SK-N-SH (cell line): ENCODE data around the gene CHCHD3. TPM values are rescaled to one million over a fixed set of nuclear protein-coding genes. Genes with fewer than 3 reads are reported as not detected.

Experiments used
- CTCF ChIA-PET: fragments of 300-600, 350-600 bp; formaldehyde crosslinking; extraction: SDS; loops from one replicate; lab custom pipeline; 2021; lab: Yijun Ruan, JAX
- POLR2A ChIA-PET: fragments of 350-600 bp; sonication (Branson Sonifier 250); formaldehyde crosslinking; extraction: SDS; loops from one replicate; lab custom pipeline; 2020; ENCODE audit warnings: antibody characterized with exemption, inconsistent platforms; lab: Yijun Ruan, JAX
- DNase-seq: peaks from one replicate; pipeline ENCODE4 v3.0.0; 2012
- H2AFZ ChIP-seq: fragments of 200-600 bp; sonication (generic); 2 replicates; pipeline ENCODE4 v1.8.1; 2016; ENCODE audit warnings: antibody characterized with exemption, mild to moderate bottlenecking, low read depth
- H3F3A ChIP-seq: fragments of 200-600 bp; sonication (generic); replicated peaks from 2 replicates; pipeline ENCODE3; 2016; ENCODE audit warnings: antibody characterized with exemption, mild to moderate bottlenecking; ENCODE audit not compliant: insufficient read depth
- H3K27ac ChIP-seq, 2 experiments: fragments of 200-500 bp in 1 of 2; fragments of 200-600 bp in 1 of 2; sonication (Bioruptor generic) in 1 of 2; sonication (generic), shearing (Covaris generic) in 1 of 2; 2 replicates each; pipeline versions ENCODE4 v1.5.1 to v1.6.1; 2014 to 2016; ENCODE audit warnings: low read depth in 2 of 2, inconsistent platforms in 1 of 2, low read length in 1 of 2, mild to moderate bottlenecking in 1 of 2, mixed read lengths in 1 of 2
- H3K27me3 ChIP-seq: fragments of 200-600 bp; sonication (generic), shearing (Covaris generic); 2 replicates; pipeline ENCODE4 v1.6.1; 2016; ENCODE audit warnings: mixed run types; ENCODE audit not compliant: insufficient read depth
- H3K36me3 ChIP-seq, 2 experiments: fragments of 200-500 bp in 1 of 2; fragments of 200-600 bp in 1 of 2; sonication (Bioruptor generic) in 1 of 2; sonication (generic) in 1 of 2; replicated peaks in 1 of 2; 2 replicates each; pipeline versions ENCODE3 to v1.5.1; 2014 to 2016; ENCODE audit warnings: low read length in 1 of 2, mild to moderate bottlenecking in 1 of 2; ENCODE audit not compliant: insufficient read depth in 2 of 2, control insufficient read depth in 1 of 2
- H3K4me1 ChIP-seq, 2 experiments: fragments of 200-500 bp in 1 of 2; fragments of 200-600 bp in 1 of 2; sonication (Bioruptor generic) in 1 of 2; sonication (generic), shearing (Covaris generic) in 1 of 2; 2 replicates each; pipeline versions ENCODE4 v1.5.1 to v1.6.1; 2014 to 2016; ENCODE audit warnings: low read depth in 1 of 2, low read length in 1 of 2, mixed run types in 1 of 2; ENCODE audit not compliant: insufficient read depth in 2 of 2, control insufficient read depth in 1 of 2
- H3K4me2 ChIP-seq: fragments of 200-600 bp; sonication (generic), shearing (Covaris generic); 2 replicates; pipeline ENCODE4 v1.6.1; 2017; ENCODE audit warnings: mixed run types
- H3K4me3 ChIP-seq, 2 experiments: fragments of 200-500 bp in 1 of 2; fragments of 200-600 bp in 1 of 2; sonication (Bioruptor generic) in 1 of 2; sonication (generic), shearing (Covaris generic) in 1 of 2; 2 replicates each; pipeline versions ENCODE4 v1.5.1 to v1.8.1; 2014 to 2016; ENCODE audit warnings: low read depth in 2 of 2, inconsistent platforms in 1 of 2, low read length in 1 of 2, mild to moderate bottlenecking in 1 of 2, mixed read lengths in 1 of 2, moderate library complexity in 1 of 2
- H3K79me2 ChIP-seq: fragments of 200-600 bp; sonication (generic); 2 replicates; pipeline ENCODE4 v1.8.1; 2017; ENCODE audit warnings: mild to moderate bottlenecking; ENCODE audit not compliant: insufficient read depth
- H3K9ac ChIP-seq: fragments of 200-600 bp; sonication (generic); 2 replicates; pipeline ENCODE4 v1.6.1; 2017; ENCODE audit warnings: mixed run types
- H3K9me2 ChIP-seq: fragments of 200-600 bp; sonication (generic); 2 replicates; pipeline ENCODE4 v1.6.1; 2017; ENCODE audit warnings: mixed run types
- H3K9me3 ChIP-seq: fragments of 200-600 bp; sonication (generic); 2 replicates; pipeline ENCODE4 v1.6.1; 2017; ENCODE audit warnings: mixed run types, mild to moderate bottlenecking, moderate library complexity
- H4K20me1 ChIP-seq: fragments of 200-600 bp; sonication (generic); 2 replicates; pipeline ENCODE4 v1.6.1; 2017; ENCODE audit warnings: mild to moderate bottlenecking, mixed run types; ENCODE audit not compliant: insufficient read depth
- CHD2 ChIP-seq: fragments of 150-350 bp; IDR thresholded peaks from 2 replicates; pipeline ENCODE4 v1.6.1; 2018; ENCODE audit warnings: low read length; ENCODE audit not compliant: partially characterized antibody
- ELF1 ChIP-seq: IDR thresholded peaks from 2 replicates; pipeline ENCODE4 v1.4.0; 2012
- EP300 ChIP-seq, 2 experiments: IDR thresholded peaks; 2 replicates each; pipeline versions ENCODE4 v1.4.0 to v1.6.1; 2012; ENCODE audit warnings: borderline replicate concordance in 1 of 2, low read depth in 1 of 2, low read length in 1 of 2
- EZH2phosphoT487 ChIP-seq: fragments of 200-600 bp; sonication (generic); IDR thresholded peaks from 2 replicates; pipeline ENCODE4 v1.6.1; 2017; ENCODE audit warnings: low read depth, mixed run types, mild to moderate bottlenecking, antibody characterized with exemption, moderate library complexity, borderline replicate concordance
- FOSL2 ChIP-seq: IDR thresholded peaks from 2 replicates; pipeline ENCODE4 v1.4.0; 2012; ENCODE audit warnings: low read depth, mild to moderate bottlenecking, moderate library complexity, borderline replicate concordance
- FOXM1 ChIP-seq: IDR thresholded peaks from 2 replicates; pipeline ENCODE4 v1.4.0; 2012; ENCODE audit warnings: low read depth, mild to moderate bottlenecking
- IRF3 ChIP-seq: fragments of 150-350 bp; IDR thresholded peaks from 2 replicates; pipeline ENCODE4 v1.6.1; 2016; ENCODE audit warnings: mild to moderate bottlenecking, low read depth, low read length
- MEF2A ChIP-seq: IDR thresholded peaks from 2 replicates; pipeline ENCODE4 v1.4.0; 2012; ENCODE audit warnings: low read depth, borderline replicate concordance
- NFIC ChIP-seq: IDR thresholded peaks from 2 replicates; pipeline ENCODE4 v1.4.0; 2012; ENCODE audit warnings: borderline replicate concordance
- NRF1 ChIP-seq: IDR thresholded peaks from 2 replicates; pipeline ENCODE4 v1.6.1; 2012; ENCODE audit warnings: low read depth, mild to moderate bottlenecking, low read length
- POLR2AphosphoS5 ChIP-seq: IDR thresholded peaks from 2 replicates; pipeline ENCODE4 v1.6.1; 2012; ENCODE audit warnings: low read depth, low read length
- RCOR1 ChIP-seq: fragments of 150-350 bp; IDR thresholded peaks from 2 replicates; pipeline ENCODE4 v1.6.1; 2017; ENCODE audit warnings: antibody characterized with exemption, low read length
- RFX5 ChIP-seq: IDR thresholded peaks from 2 replicates; pipeline ENCODE4 v1.6.1; 2012; ENCODE audit warnings: mild to moderate bottlenecking, improper control_type of control experiment, low read length
- RXRA ChIP-seq: IDR thresholded peaks from 2 replicates; pipeline ENCODE4 v1.4.0; 2012; ENCODE audit warnings: low read depth, mild to moderate bottlenecking, borderline replicate concordance
- SIN3A ChIP-seq: IDR thresholded peaks from 2 replicates; pipeline ENCODE4 v1.6.1; 2012; ENCODE audit warnings: low read depth, mild to moderate bottlenecking, low read length, moderate library complexity, borderline replicate concordance
- SMC3 ChIP-seq: IDR thresholded peaks from 2 replicates; pipeline ENCODE4 v1.6.1; 2012; ENCODE audit warnings: low read depth, low read length, improper control_type of control experiment
- TAF1 ChIP-seq: IDR thresholded peaks from 2 replicates; pipeline ENCODE4 v1.6.1; 2012; ENCODE audit warnings: low read depth, mild to moderate bottlenecking, low read length, moderate library complexity, borderline replicate concordance
- TCF12 ChIP-seq: IDR thresholded peaks from 2 replicates; pipeline ENCODE4 v1.4.0; 2012
- TEAD4 ChIP-seq: IDR thresholded peaks from 2 replicates; pipeline ENCODE4 v1.4.0; 2012; ENCODE audit warnings: mild to moderate bottlenecking, borderline replicate concordance; ENCODE audit not compliant: insufficient read depth
- USF1 ChIP-seq: IDR thresholded peaks from 2 replicates; pipeline ENCODE4 v1.4.0; 2012; ENCODE audit warnings: low read depth, borderline replicate concordance
- USF2 ChIP-seq: fragments of 150-350 bp; IDR thresholded peaks from 2 replicates; pipeline ENCODE4 v1.6.1; 2017; ENCODE audit warnings: antibody characterized with exemption, low read length, low read depth, borderline replicate concordance
- YY1 ChIP-seq: IDR thresholded peaks from 2 replicates; pipeline ENCODE4 v1.4.0; 2012; ENCODE audit warnings: low read depth, mild to moderate bottlenecking
- WGBS: methylation state at CpG from one replicate; pipeline ENCODE4 v1.1.6; 2017; ENCODE audit warnings: low lambda C conversion rate; 5-methylcytosine and 5-hydroxymethylcytosine counted together
- polyA plus RNA-seq, 3 experiments: library from polyadenylated mRNA; depleted of rRNA; stranded (reverse); fragments of >200 nt; gene quantifications; 2 replicates each; pipeline ENCODE4 v1.2.3, GENCODE V29; 2012

Gene CHCHD3
- polyA plus RNA-seq, 1 of the 3 experiments (the other 2 are of a cell fraction) = 97.1 TPM

DNA sequence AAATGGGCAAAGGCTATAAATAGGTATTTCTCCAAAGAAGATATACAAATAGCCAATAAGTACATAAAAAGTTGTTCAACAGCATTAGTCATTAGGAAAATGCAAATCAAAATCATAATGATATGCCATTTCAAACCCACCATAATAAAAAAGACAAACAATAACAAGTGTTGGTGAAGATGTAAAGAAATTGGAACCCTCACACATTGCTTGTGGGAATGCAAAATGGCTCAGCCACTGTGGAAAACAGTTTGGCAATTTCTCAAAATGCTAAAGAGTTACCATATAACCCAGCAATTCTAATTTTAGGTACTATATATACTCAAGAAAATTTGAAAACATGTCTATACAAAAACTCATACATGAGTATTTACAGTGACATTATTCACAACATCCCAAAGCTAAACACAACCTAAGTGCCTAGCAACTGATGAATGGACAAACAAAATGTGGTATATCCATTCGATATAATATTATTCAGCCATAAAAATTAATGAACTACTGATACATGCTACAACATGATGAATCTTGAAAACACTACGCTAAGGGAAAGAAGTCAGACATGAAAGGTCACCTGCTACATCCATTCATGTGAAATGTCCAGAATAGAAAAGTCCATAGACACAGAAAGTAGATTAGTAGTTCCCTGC, 55.6 kb downstream of the CHCHD3 start:
- TF ChIP-seq RFX5 = no peak
- TF ChIP-seq YY1 = no peak
- TF ChIP-seq EZH2phosphoT487 = no peak
- no peak for TF ChIP-seq TAF1
- no peak for TF ChIP-seq SIN3A
- no peak for TF ChIP-seq EP300 (IDR thresholded peaks at IDR 0.05; ENCODE audit: borderline replicate concordance in 1 of 2, low read depth in 1 of 2, low read length in 1 of 2)
- no peak for TF ChIP-seq RXRA
- no peak for TF ChIP-seq NRF1
- no peak for TF ChIP-seq NFIC
- no peak for TF ChIP-seq RCOR1
- no peak for TF ChIP-seq TCF12
- Histone ChIP-seq H3K4me3 (no peak overlapping the region), H3K9me2 (no peaks in the 10 kb centered on the region), H4K20me1 (no peaks in the 10 kb centered on the region), H3K27ac (no peak overlapping the region), H3K36me3 (peaks cover 7 to 29% of the 10 kb centered on the region in 2 experiments), H3K79me2 (peaks cover 58% of the 10 kb centered on the region), H3K27me3 (no peaks in the 10 kb centered on the region), H3F3A (peaks cover 9% of the 10 kb centered on the region), H3K9me3 (0 out of 2 replicates have a peak, but pooled peaks cover 6% of the 10 kb centered on the region), H3K9ac (no peak overlapping the region), H3K4me1 (peaks cover 0 to 13% of the 10 kb centered on the region in 2 experiments; a peak in 2 of 4 replicates), H3K4me2 (no peak overlapping the region), H2AFZ (no peak overlapping the region)
- POLR2A ChIA-PET = no interaction called here
- DNase-seq = no peak
- CTCF ChIA-PET = no interaction called here
- WGBS = 97% methylated on average over 2 of the region's 2 CpGs

DNA sequence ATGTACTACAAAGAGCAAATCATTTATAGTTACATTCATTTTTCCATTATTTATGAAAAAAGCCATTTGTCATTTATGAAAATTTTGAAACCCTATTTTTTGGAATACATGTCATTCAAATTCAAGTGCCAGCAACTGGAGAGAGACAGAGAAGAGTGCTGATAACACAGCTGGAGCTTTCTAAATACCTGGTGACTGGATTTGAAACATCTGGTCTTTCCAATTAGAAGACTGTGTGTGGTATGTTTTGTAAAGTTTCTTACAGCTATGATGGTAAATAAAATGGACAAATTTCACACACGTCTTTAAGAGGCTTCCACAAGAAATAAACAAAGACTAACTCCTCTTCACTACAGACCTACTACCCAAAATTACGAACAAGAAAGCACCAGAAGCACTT, 56.8 kb downstream of the CHCHD3 start:
- POLR2A ChIA-PET = no interaction called here
- CTCF ChIA-PET = interaction anchor here (1.4 kb wide), 1 partner anchor 25 kb away, joined by 3 read pairs; no protein-coding TSS in a partner anchor
- TF ChIP-seq EZH2phosphoT487 (no peak), CHD2 (no peak), MEF2A (no peak), YY1 (no peak), TEAD4 (no peak), IRF3 (no peak), USF1 (no peak), RFX5 (no peak), SMC3 (no peak), FOSL2 (no peak), RCOR1 (no peak), TCF12 (no peak), USF2 (no peak), NRF1 (no peak), FOXM1 (no peak), POLR2AphosphoS5 (no peak), EP300 (IDR thresholded peaks at IDR 0.05; ENCODE audit: borderline replicate concordance in 1 of 2, low read depth in 1 of 2, low read length in 1 of 2) (no peak), ELF1 (no peak)
- TF ChIP-seq, all 33 proteins: peak for 0
- peaks cover 9% of the 10 kb centered on the region for H3F3A ChIP-seq
- H3K79me2 ChIP-seq = peaks cover 55% of the 10 kb centered on the region
- no peak overlapping the region for H3K4me2 ChIP-seq
- H4K20me1 ChIP-seq = no peaks in the 10 kb centered on the region
- no peaks in the 10 kb centered on the region for H3K9me2 ChIP-seq
- H3K27me3 ChIP-seq = no peaks in the 10 kb centered on the region
- no peak for DNase-seq
- no peak overlapping the region for H3K27ac ChIP-seq
- H3K4me1 ChIP-seq = peaks cover 0 to 13% of the 10 kb centered on the region in 2 experiments; a peak in 2 of 4 replicates
- peaks cover 12 to 33% of the 10 kb centered on the region in 2 experiments for H3K36me3 ChIP-seq
- 95% methylated on average over 2 of the region's 2 CpGs for WGBS
- no peak overlapping the region for H3K9ac ChIP-seq
- 0 out of 2 replicates have a peak, but pooled peaks cover 6% of the 10 kb centered on the region for H3K9me3 ChIP-seq
- no peak overlapping the region for H3K4me3 ChIP-seq
- no peak overlapping the region for H2AFZ ChIP-seq
